ENCODE data around the gene PTRHD1.

DNA sequence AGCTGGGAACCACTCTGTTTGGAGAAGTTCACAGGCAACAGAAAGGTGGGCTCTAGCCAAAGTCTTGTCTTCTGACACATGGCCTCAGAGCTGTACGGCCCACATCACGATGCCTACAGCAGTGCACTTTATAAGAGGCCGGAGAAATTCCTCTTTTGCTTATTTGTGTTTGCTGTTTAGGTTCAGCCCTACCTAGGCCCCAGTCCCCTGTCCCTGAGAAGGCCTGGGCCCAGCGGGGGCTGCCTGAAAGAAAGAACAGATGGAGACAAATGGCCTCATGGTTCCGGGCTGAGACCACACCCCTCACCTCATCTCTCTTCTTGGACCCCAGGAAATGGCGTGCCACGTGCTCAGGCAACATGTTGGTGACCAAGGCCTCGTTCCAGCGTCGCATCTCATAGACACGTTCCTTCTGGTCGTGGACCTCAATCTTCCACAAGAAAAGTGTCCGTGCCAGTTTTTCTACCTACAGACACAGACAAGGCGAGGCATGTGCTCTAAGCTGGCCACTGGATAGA is 30.9 kb upstream of the PTRHD1 start:
- TF ChIP-seq, protein P1, sequence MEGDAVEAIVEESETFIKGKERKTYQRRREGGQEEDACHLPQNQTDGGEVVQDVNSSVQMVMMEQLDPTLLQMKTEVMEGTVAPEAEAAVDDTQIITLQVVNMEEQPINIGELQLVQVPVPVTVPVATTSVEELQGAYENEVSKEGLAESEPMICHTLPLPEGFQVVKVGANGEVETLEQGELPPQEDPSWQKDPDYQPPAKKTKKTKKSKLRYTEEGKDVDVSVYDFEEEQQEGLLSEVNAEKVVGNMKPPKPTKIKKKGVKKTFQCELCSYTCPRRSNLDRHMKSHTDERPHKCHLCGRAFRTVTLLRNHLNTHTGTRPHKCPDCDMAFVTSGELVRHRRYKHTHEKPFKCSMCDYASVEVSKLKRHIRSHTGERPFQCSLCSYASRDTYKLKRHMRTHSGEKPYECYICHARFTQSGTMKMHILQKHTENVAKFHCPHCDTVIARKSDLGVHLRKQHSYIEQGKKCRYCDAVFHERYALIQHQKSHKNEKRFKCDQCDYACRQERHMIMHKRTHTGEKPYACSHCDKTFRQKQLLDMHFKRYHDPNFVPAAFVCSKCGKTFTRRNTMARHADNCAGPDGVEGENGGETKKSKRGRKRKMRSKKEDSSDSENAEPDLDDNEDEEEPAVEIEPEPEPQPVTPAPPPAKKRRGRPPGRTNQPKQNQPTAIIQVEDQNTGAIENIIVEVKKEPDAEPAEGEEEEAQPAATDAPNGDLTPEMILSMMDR (IDR thresholded peaks at IDR 0.05), result no peak
- no peak for TF ChIP-seq POLR2A (IDR thresholded peaks at IDR 0.05)

Measured in esophagus squamous epithelium (tissue), 4 donors.